HG03520 (cell line): ENCODE measurements around the gene NFATC4.
"Not testable (repeated sequence)": the region's sequence is repeated elsewhere in the genome, so short reads cannot be mapped to it uniquely, and the experiment has no call there.

Experiments
- ATAC-seq: cut with Tn5 transposase; IDR thresholded peaks from one replicate; pipeline ENCODE4 v1.9.1; 2021; ENCODE audit warnings: mild to moderate bottlenecking, moderate library complexity; ENCODE audit not compliant: unreplicated experiment

NFATC4 gene

GRCh38 chr14:24366413-24366720 is 1.6 kb upstream of the NFATC4 start:
- peak; percentile 40 for ATAC-seq

DNA sequence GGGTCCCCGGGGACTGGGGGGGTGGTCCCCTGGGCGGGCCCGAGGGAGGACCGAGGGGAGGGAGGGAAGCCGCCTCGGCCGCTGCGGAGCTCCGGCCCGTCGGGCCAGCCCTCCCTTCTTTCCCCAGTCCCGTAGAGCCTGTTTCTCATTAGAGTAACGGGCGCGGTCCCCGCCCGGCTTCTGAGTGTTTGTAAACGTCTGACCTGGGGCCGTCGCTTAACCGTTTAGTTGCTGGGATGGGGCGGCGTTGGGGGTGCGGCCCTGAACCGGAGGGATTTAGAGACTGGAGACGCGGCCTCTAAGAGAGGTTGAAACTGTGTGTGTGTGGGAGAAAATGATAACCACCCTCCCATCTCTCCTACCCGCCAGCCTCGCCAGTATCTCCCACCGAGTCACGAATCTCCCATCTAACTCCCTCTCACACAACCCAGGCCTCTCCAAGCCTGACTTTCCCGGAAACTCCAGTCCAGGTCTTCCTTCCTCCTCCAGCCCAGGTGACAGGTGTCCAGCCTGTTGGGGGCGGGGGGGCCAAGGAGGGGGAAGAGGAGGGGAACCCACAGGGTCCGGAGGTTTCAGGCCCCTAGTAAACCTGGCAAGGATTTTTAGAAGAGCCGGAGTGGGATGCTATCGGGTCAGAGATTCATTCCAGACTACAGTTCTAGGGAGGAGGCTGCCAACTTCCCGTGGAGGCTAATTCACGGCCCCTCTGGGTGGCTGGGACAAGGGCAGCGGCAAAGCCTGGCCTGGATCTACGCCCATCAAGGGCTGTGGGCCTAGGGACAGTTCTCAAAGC is 1.1 kb upstream of the NFATC4 start:
- ATAC-seq = peak; percentile 43

- ATAC-seq = no peak
These were observed 203 bp downstream of the NFATC4 start for GRCh38 chr14:24368212-24368561.

DNA sequence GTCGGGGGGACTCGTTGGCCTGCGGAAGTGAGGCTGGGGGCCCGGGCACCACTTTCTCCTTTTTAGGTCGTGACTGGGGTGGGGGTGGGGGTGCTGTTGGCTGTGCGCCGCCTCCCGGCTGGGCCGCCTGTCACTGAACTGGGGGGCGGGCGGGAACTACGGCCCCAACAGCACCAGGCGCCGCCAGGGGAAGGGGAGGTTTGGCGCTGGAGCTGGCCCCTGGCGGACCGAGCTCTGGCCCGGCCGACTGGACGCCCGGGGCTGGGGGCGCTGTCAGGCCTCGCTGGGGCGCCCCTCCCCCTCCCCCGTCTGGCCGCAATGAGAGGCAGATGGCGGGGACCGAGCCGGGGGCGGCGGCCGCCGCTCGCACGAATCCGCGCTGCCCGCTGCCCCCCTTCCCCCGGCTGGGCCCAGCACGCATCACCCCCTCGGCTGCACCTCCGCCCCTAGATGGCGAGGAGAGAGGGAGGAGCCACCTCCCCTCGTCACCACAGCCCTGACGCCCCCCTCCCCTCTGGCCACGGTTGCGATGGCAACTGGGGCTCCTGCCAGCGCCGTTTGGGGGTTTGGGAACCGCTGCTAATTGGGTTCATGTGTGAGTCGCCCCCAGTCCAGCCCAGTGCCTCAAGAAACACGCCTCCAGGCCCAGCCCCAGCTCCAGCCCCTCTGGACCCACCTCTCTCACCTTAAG is 723 bp downstream of the NFATC4 start:
- ATAC-seq = no peak

DNA sequence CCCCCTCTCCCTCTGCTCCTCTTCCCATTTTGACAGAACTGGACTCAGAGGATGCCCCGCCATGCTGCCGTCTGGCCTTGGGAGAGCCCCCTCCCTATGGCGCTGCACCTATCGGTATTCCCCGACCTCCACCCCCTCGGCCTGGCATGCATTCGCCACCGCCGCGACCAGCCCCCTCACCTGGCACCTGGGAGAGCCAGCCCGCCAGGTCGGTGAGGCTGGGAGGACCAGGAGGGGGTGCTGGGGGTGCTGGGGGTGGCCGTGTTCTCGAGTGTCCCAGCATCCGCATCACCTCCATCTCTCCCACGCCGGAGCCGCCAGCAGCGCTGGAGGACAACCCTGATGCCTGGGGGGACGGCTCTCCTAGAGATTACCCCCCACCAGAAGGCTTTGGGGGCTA is 1.5 kb downstream of the NFATC4 start:
- ATAC-seq = no peak

GRCh38 chr14:24369907-24370687 is 2.1 kb downstream of the NFATC4 start:
- no peak for ATAC-seq

DNA sequence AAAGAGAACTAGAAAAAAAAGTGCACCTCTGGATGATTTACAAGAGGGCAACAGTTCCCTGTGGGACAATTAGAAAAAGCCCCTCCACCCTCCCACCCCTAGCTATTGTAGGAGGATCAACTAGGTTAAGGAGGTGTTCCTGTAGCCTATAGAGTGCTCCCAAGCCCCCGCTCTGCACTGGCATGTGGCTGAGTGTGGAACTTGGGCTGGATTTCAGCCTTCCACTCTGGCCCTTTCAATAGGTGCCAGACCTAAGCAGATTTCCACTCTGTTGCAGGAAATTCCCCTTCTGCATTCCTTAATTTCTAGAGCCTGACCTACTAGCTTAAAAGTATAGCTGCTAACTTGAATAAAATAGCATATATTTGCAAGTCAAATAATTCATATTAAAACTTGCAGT is 2.8 kb downstream of the NFATC4 start:
- ATAC-seq = no peak

- ATAC-seq = not testable (repeated sequence)
These were observed 3.6 kb downstream of the NFATC4 start for GRCh38 chr14:24371605-24372004.

DNA sequence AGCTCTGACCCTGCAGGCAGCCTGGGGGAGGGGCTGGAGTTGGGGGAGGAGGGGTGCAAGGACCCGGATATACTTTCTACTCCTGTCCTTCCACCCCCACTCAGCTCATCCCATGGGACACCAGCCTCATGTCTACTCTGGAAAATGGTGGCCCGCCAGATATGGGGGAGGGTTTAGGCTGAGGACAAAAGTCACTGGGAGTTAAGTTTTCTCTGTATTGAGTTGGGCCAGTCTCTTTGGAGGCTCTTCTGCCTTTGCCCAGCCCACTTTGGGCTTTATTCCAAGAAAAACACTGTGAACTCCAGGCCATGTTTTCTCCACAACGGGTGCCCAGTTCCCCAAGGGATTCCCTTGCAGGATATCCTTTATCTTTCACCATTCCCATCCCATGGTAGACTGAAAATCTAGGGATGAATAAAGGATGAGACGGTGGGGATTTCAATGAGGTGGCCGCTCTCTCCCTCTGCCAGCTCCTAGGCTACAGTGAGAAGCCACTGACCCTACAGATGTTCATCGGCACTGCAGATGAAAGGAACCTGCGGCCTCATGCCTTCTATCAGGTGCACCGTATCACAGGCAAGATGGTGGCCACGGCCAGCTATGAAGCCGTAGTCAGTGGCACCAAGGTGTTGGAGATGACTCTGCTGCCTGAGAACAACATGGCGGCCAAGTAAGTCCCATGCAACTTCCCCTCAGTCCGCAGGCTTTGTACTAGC is 4.9 kb downstream of the NFATC4 start:
- ATAC-seq = no peak

DNA sequence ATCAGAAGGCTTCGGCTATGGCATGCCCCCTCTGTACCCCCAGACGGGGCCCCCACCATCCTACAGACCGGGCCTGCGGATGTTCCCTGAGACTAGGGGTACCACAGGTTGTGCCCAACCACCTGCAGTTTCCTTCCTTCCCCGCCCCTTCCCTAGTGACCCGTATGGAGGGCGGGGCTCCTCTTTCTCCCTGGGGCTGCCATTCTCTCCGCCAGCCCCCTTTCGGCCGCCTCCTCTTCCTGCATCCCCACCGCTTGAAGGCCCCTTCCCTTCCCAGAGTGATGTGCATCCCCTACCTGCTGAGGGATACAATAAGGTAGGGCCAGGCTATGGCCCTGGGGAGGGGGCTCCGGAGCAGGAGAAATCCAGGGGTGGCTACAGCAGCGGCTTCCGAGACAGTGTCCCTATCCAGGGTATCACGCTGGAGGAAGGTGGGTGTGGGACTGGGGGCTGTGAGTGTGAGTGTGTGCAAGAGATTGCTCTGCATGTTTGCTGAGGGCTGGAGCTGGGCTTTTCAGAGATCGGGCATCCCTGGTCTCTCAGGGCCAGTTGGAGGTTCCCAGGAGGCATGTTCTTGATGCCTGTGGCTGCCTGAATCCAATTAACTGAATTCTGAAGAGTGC is 8.6 kb downstream of the NFATC4 start:
- ATAC-seq = no peak

DNA sequence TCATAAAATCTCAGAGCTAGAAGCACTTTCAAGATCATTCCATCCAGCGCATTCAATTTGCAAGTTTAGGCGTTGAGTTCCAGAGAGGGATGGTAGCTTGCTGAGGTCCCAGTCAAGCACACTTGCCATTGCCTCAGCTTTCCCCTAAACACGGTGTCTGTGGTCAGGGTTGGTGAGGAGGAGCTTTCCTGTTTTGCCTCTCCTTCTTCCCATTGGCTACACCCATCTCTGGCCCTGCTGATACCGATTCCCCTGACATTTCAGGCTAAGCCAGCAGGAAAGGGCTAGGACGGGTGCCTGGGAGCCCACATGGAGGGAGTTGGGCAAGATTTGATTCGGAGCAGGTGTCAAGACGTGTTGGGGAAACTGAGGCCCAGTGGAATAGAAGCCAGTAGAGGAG is 9.1 kb downstream of the NFATC4 start:
- no peak for ATAC-seq

GRCh38 chr14:24377657-24378056 is 9.7 kb downstream of the NFATC4 start:
- no peak for ATAC-seq

- no peak for ATAC-seq
These were observed 10.3 kb downstream of the NFATC4 start for GRCh38 chr14:24378327-24378726.

DNA sequence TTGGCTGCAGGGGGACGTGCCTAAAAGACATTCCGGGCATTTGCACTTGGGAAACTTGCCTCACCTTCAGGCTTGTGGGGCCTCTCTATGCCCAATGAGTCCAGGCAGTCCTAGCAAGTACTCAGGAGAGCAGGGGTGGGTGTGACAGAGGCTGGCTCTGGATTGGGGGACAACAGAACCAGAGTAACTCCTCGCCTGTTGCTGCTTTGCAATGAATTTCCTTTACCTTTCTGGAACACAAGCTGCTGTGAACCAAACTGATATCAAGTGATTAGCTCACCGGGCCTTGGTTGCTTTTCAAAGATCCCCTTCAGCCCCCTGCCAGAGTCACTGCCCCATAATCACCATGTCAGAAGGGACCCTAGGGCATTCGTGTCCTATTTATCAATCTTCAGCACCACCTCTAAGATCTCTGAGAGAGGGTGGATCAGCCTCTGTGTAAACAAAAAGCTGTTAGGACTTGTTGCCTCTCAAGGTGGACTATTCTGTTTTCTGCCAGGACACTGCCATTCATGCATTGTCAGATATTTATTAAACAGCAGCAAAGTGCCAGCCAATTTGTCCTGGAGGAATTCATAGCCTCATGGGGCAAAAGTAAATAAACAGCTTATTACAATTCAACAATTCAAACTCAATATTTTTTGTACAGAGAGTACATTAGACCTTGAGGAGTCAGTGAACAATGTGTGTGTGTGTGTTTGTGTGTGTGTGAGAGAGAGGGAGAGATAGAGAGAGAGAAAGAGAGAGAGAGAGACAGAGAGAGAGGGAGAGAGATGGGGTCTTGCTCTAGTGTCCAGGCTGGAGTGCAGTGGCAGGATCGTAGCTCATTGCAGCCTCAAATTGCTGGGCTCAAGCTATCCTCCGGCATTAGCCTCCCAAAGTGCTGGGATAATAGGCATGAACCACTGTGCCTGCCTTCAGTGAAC is 11.3 kb downstream of the NFATC4 start:
- no peak for ATAC-seq

DNA sequence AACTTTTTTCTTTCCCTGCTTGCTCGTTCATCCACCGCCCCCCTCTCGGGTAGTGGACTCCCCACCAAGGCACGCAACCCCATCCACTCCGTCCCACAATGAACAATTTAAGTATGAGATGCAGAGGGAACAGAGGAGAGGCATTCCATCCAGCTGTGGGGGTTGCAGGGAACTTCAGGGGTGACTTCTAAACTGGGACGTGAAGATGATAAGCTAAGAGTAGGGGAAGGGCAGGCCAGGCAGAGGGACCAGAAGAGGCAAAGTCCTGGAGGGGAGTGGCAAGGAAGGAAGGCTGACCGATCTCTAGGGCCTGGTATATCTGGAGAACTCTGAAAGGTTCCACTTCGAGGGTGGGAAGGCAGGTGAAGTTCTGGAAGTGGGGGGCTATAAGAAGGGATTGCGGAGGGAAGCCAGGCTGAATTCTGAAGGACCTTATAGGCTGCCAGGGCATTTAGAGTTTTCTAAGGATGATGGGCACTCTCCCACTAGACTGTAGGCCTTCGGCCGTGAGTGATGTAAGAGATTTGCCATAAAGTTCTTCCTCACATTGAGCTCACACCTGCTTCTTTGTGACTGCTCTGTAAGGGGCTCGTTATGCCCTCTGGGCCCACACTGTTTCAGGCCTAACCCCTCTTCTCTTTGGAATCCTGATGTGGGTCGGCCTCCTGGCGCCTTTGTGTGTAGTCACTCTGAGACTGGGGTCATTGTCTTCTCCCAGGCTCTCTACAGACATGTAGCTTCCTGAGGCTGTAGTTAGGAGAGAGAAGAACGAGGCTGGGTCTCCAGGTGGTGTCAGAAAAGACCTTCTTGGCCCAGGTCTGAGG is 12.1 kb downstream of the NFATC4 start:
- no peak for ATAC-seq

DNA sequence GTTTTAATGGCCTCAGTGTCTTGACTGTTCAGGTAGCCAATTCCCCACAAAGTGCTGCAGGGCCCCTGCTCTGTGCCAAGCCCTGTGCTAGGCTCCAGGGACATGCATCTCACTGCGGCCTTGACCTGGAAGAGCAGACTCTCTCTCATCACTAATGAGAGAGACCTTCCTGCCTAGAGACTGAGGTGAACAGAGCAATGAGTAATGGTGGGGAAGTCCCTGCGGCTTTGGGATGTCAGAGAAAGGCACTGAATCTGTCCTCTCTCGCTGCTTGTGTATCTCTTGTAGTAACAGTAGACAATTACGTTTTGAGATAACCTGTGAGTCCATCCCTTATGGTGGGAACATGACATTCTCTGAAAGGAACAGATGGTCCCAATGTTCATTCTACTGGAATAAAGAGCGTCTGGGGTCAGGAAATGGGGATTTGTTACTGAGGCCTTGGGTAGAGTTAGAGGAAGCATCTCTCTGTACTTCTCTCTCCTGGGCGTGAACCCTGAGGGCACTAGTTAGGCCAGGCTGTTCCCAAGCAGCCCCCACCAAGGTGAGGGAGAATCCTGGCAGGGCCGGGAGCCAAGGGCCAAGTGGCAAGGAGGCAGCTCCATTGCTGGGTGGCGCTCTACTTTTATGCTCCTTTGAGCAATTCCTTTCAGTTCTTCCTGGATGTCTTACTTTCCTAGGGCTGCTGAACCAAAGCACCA is 13.5 kb downstream of the NFATC4 start:
- no peak for ATAC-seq

GRCh38 chr14:24382064-24382371 is 14.0 kb downstream of the NFATC4 start:
- ATAC-seq = no peak

- ATAC-seq = no peak
These were observed 16.2 kb downstream of the NFATC4 start for GRCh38 chr14:24384169-24384568.

DNA sequence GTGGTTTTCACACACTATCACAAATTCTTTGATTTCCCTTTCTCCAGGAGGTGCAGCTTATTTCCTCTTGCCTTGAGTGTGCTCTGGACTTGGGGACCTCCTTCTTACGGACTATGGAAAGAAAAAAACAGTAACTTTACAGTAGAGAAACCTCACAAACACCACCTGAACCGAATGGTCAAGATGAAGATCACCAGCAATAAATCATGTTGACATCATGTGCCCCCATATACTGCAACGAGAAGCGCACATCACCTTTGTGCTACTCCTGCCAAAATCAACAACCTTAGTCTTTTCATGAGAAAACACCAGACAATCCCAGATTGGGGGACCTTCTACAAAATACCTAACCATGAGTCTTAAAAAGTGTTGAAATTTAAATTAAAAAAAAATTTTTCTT is 17.5 kb downstream of the NFATC4 start:
- ATAC-seq = no peak
